Endothelial cell of umbilical vein (primary cell): ENCODE results near the gene EHF. TPM values are rescaled to one million over a fixed set of nuclear protein-coding genes. Genes with fewer than 3 reads are reported as not detected.

Source experiments
- BruUV-seq: library from RNA; stranded (reverse); fragments of 400-500 nt; replicated peaks from 2 replicates; lab custom pipeline; 2021; lab: Mats Ljungman, UMichigan
- CTCF ChIA-PET: fragments of 300-600, 350-600 bp; sonication (Branson Sonifier 250); formaldehyde crosslinking; loops from one replicate; lab custom pipeline; 2021; ENCODE audit warnings: antibody characterized with exemption, inconsistent platforms; lab: Charles Lee
- POLR2A ChIA-PET: fragments of 300-600, 350-600 bp; sonication (Branson Sonifier 250); formaldehyde crosslinking; loops from one replicate; lab custom pipeline; 2021; ENCODE audit warnings: antibody characterized with exemption, inconsistent platforms; lab: Charles Lee
- DNase-seq: peaks from one replicate; pipeline ENCODE4 v3.0.0-alpha.2; 2011; ENCODE audit warnings: low read depth, low spot score
- FAIRE-seq: peaks from 2 replicates; lab custom pipeline; 2011; peaks lifted over from hg19 to GRCh38; lab: Jason Lieb, UNC
- H2AFZ ChIP-seq: 2 replicates; pipeline ENCODE4 v1.6.0; 2012; ENCODE audit warnings: low read depth, low read length, control low read depth, inconsistent platforms
- H3K27ac ChIP-seq: 2 replicates; pipeline ENCODE4 v1.5.1; 2011; ENCODE audit warnings: low read depth, mild to moderate bottlenecking, control low read depth, low read length, moderate library complexity; ENCODE audit not compliant: insufficient read depth
- H3K27me3 ChIP-seq, 2 experiments: 2 replicates each; pipeline versions ENCODE4 v1.6.0 to v1.6.1; 2011; ENCODE audit warnings: low read length in 2 of 2, mixed read lengths in 1 of 2; ENCODE audit not compliant: control insufficient read depth in 2 of 2, insufficient read depth in 2 of 2
- H3K36me3 ChIP-seq, 2 experiments: 2 replicates in 1 of 2; 3 replicates in 1 of 2; pipeline ENCODE4 v1.5.1; 2011; ENCODE audit warnings: low read length in 2 of 2, mild to moderate bottlenecking in 1 of 2, moderate library complexity in 1 of 2; ENCODE audit not compliant: control insufficient read depth in 2 of 2, insufficient read depth in 2 of 2; ENCODE audit errors: extremely low read depth in 1 of 2
- H3K4me1 ChIP-seq: 3 replicates; pipeline ENCODE4 v1.5.1; 2011; ENCODE audit warnings: mild to moderate bottlenecking, low read length; ENCODE audit not compliant: control insufficient read depth, insufficient read depth; ENCODE audit errors: extremely low read depth
- H3K4me2 ChIP-seq: 2 replicates; pipeline ENCODE4 v1.6.1; 2011; ENCODE audit warnings: low read length, control low read depth, mixed read lengths; ENCODE audit not compliant: insufficient read depth
- H3K4me3 ChIP-seq, 3 experiments: fragments of 200-600 bp in 1 of 3; sonication (generic), shearing (Covaris generic) in 1 of 3; replicated peaks in 1 of 3; 2 replicates each; pipeline ENCODE4 v1.5.1; 2011 to 2016; ENCODE audit warnings: control low read depth in 3 of 3, low read length in 3 of 3, mild to moderate bottlenecking in 2 of 3, inconsistent platforms in 1 of 3, low read depth in 1 of 3, moderate library complexity in 1 of 3; ENCODE audit not compliant: insufficient read depth in 1 of 3
- H3K79me2 ChIP-seq: 2 replicates; pipeline ENCODE4 v1.6.0; 2012; ENCODE audit warnings: low read length, inconsistent platforms; ENCODE audit not compliant: control insufficient read depth, insufficient read depth
- H3K9ac ChIP-seq: replicated peaks from 2 replicates; pipeline ENCODE3; 2011; ENCODE audit warnings: low read length, control low read depth; ENCODE audit not compliant: insufficient read depth; ENCODE audit errors: extremely low read depth
- H3K9me1 ChIP-seq: replicated peaks from 3 replicates; pipeline ENCODE4 v1.6.0; 2011; ENCODE audit warnings: mild to moderate bottlenecking, low read length; ENCODE audit not compliant: control insufficient read depth, insufficient read depth; ENCODE audit errors: extremely low read depth
- H3K9me3 ChIP-seq: replicated peaks from 2 replicates; pipeline ENCODE4 v1.5.1; 2012; ENCODE audit warnings: low read length, inconsistent platforms; ENCODE audit not compliant: control insufficient read depth, insufficient read depth
- H4K20me1 ChIP-seq: replicated peaks from 2 replicates; pipeline ENCODE3; 2011; ENCODE audit warnings: mild to moderate bottlenecking, low read length; ENCODE audit not compliant: control insufficient read depth, insufficient read depth; ENCODE audit errors: extremely low read depth
- CTCF ChIP-seq, 2 donors: IDR thresholded peaks; 1 replicate in 1 of 2; 2 replicates in 1 of 2; pipeline ENCODE4 v1.5.1; 2011; ENCODE audit warnings: low read length in 2 of 2, mild to moderate bottlenecking in 2 of 2, moderate library complexity in 2 of 2, control low read depth in 1 of 2, inconsistent platforms in 1 of 2, low read depth in 1 of 2; ENCODE audit not compliant: insufficient read depth in 1 of 2; ENCODE audit errors: extremely low read depth in 1 of 2
- EZH2 ChIP-seq: IDR thresholded peaks from 2 replicates; pipeline ENCODE4 v1.6.1; 2012; ENCODE audit warnings: borderline replicate concordance, low read depth, mild to moderate bottlenecking, moderate library complexity, low read length, inconsistent platforms; ENCODE audit not compliant: severe bottlenecking
- FOS ChIP-seq: IDR thresholded peaks from 2 replicates; pipeline ENCODE4 v1.6.1; 2011; ENCODE audit warnings: mild to moderate bottlenecking, low read length, moderate library complexity, borderline replicate concordance; ENCODE audit not compliant: insufficient read depth
- GATA2 ChIP-seq: IDR thresholded peaks from 2 replicates; pipeline ENCODE4 v1.7.0; 2011; ENCODE audit warnings: low read depth, mild to moderate bottlenecking, moderate library complexity, mixed read lengths, low read length; ENCODE audit not compliant: insufficient read length, insufficient read depth
- JUN ChIP-seq: IDR thresholded peaks from 2 replicates; pipeline ENCODE4 v1.6.1; 2011; ENCODE audit warnings: borderline replicate concordance, low read depth; ENCODE audit not compliant: insufficient read length, insufficient read depth
- MAX ChIP-seq: IDR thresholded peaks from 2 replicates; pipeline ENCODE4 v1.6.1; 2011; ENCODE audit not compliant: insufficient read depth, insufficient read length
- MYC ChIP-seq: IDR thresholded peaks from one replicate; pipeline ENCODE4 v1.6.1; 2011; ENCODE audit warnings: mild to moderate bottlenecking, low read depth, low read length
- POLR2A ChIP-seq: IDR thresholded peaks from 2 replicates; pipeline ENCODE4 v1.6.1; 2012; ENCODE audit warnings: low read depth, mild to moderate bottlenecking, control low read depth, low read length
- POLR2AphosphoS5 ChIP-seq: IDR thresholded peaks from 2 replicates; pipeline ENCODE4 v1.6.1; 2012; ENCODE audit warnings: low read depth, mild to moderate bottlenecking, control low read depth, low read length, moderate library complexity; ENCODE audit not compliant: insufficient read depth
- dilution Hi-C: fragments of 300-500 bp; cut with MboI; formaldehyde crosslinking; loops from one replicate; pipeline ENCODE4 v1.15.0; 2019; ENCODE audit warnings: low sequenced_read_pairs; ENCODE audit not compliant: extremely low pct_ligation_motif_present
- intact Hi-C: fragments of 100-400 bp; cut with micrococcal nuclease; formaldehyde crosslinking; loops from one replicate; pipeline ENCODE4 v1.10.0; 2022
- polyA plus RNA-seq, 4 experiments: library from polyadenylated mRNA; depleted of rRNA in 3 of 4; stranded (reverse) in 3 of 4; unstranded in 1 of 4; fragments of >200 nt; gene quantifications; 2 replicates each; pipeline versions ENCODE4 v1.2.1 to v1.2.3, GENCODE V29; 2011 to 2012; ENCODE audit warnings: missing spikeins in 1 of 4
- total RNA-seq: library from RNA; stranded (reverse); gene quantifications from 2 replicates; pipeline ENCODE4 v1.2.3, GENCODE V29; 2021

The EHF gene
- total and polyA plus RNA-seq, 2 donors (not counting 3 experiments of a cell fraction or from before 2014, with no cell fraction given): not detected

GRCh38 chr11:34659096-34659733 lies 38.3 kb downstream of the EHF start:
- H3K9me1 ChIP-seq: no peaks in the 10 kb centered on the region
- POLR2A ChIA-PET: no interaction called here
- FAIRE-seq (no peak), DNase-seq (no peak)
- H2AFZ ChIP-seq: no peak overlapping the region
- H3K4me3 ChIP-seq: no peak overlapping the region
- no peak overlapping the region for H3K27ac ChIP-seq
- BruUV-seq: no TSS peak
- TF ChIP-seq EZH2 (no peak), POLR2A (no peak)
- H4K20me1 ChIP-seq: no peaks in the 10 kb centered on the region
- dilution Hi-C loops (no loop called here), intact Hi-C loops (no loop called here)
- no peaks in the 10 kb centered on the region for H3K36me3 ChIP-seq
- H3K9me3 ChIP-seq: no peaks in the 10 kb centered on the region
- no peaks in the 10 kb centered on the region for H3K79me2 ChIP-seq
- CTCF ChIA-PET: interaction anchor here (1.1 kb wide), 1 partner anchor 73 kb away, joined by 3 read pairs; no protein-coding TSS in a partner anchor
- no peak overlapping the region for H3K4me2 ChIP-seq
- peaks cover 0 to 4% of the 10 kb centered on the region in 2 experiments for H3K27me3 ChIP-seq
- no peak overlapping the region for H3K9ac ChIP-seq
- H3K4me1 ChIP-seq: no peaks in the 10 kb centered on the region

GRCh38 chr11:34665077-34665835 lies 44.4 kb downstream of the EHF start:
- H3K36me3 ChIP-seq: no peaks in the 10 kb centered on the region
- H3K4me2 ChIP-seq: no peak overlapping the region
- no peaks in the 10 kb centered on the region for H4K20me1 ChIP-seq
- intact Hi-C loops: no loop called here
- no peak overlapping the region for H3K4me3 ChIP-seq
- peaks cover 0 to 8% of the 10 kb centered on the region in 2 experiments for H3K27me3 ChIP-seq
- no peak for FAIRE-seq
- ChIA-PET CTCF (no interaction called here), POLR2A (no interaction called here)
- no peaks in the 10 kb centered on the region for H3K9me3 ChIP-seq
- dilution Hi-C loops: no loop called here
- H3K9me1 ChIP-seq: no peaks in the 10 kb centered on the region
- H3K9ac ChIP-seq: no peak overlapping the region
- DNase-seq: no peak
- no peak overlapping the region for H2AFZ ChIP-seq
- H3K79me2 ChIP-seq: no peaks in the 10 kb centered on the region
- TF ChIP-seq FOS (no peak), JUN (no peak), POLR2AphosphoS5 (no peak), GATA2 (no peak), POLR2A (no peak), MYC (no peak), EZH2 (no peak), MAX (no peak), CTCF (IDR thresholded peaks at IDR 0.05; ENCODE audit: extremely low read depth in 1 of 2, insufficient read depth in 1 of 2, low read depth in 1 of 2, low read length in 2 of 2) (no peak)
- no TSS peak for BruUV-seq
- no peak overlapping the region for H3K27ac ChIP-seq
- H3K4me1 ChIP-seq: no peaks in the 10 kb centered on the region
